T-helper 17 cell (primary cell): ENCODE results near the gene DDIAS. TPM values are rescaled to one million over a fixed set of nuclear protein-coding genes. Genes with fewer than 3 reads are reported as not detected.

Experiments
- ATAC-seq: fragments of 150-1000 bp; cut with Tn5 transposase; 2 replicates; pipeline ENCODE4 v1.10.0; 2021; ENCODE audit warnings: mild to moderate bottlenecking, moderate library complexity
- DNase-seq, 3 donors: peaks; one replicate each; pipeline versions ENCODE4 v3.0.0 to v3.0.0-alpha.2; 2020 to 2021
- H3K9me3 ChIP-seq: one replicate; pipeline ENCODE4 v1.7.0; 2013; ENCODE audit warnings: low read length, mild to moderate bottlenecking; ENCODE audit not compliant: control insufficient read depth, poor library complexity, severe bottlenecking
- H3K27ac Mint-ChIP-seq: one replicate; pipeline ENCODE4 v1.8.0; 2022; ENCODE audit warnings: mild to moderate bottlenecking, moderate library complexity, mixed read lengths
- H3K27me3 Mint-ChIP-seq: one replicate; pipeline ENCODE4 v1.8.0; 2022; ENCODE audit warnings: mixed read lengths
- H3K36me3 Mint-ChIP-seq: one replicate; pipeline ENCODE4 v1.8.0; 2022; ENCODE audit warnings: low read depth, mixed read lengths
- H3K4me1 Mint-ChIP-seq: one replicate; pipeline ENCODE4 v1.8.0; 2022; ENCODE audit warnings: mild to moderate bottlenecking, mixed read lengths
- H3K4me3 Mint-ChIP-seq: one replicate; pipeline ENCODE4 v1.8.0; 2022; ENCODE audit warnings: mild to moderate bottlenecking, moderate library complexity, mixed read lengths
- total RNA-seq, 4 donors: library from RNA in 2 of 4; stranded (reverse) in 2 of 4; gene quantifications; one replicate each; pipeline ENCODE4 v1.2.3 and lab custom pipeline; 2022 to 2026

Gene DDIAS
- total RNA-seq, 2 donors from 2014 or later, result 0.47 to 0.52 TPM

GRCh38 chr11:82867495-82868082 lies 33.9 kb upstream of the DDIAS start:
- ATAC-seq (peak; percentile 69), DNase-seq (peak; percentile 44 to 69 (median 52))
- no peaks in the 10 kb centered on the region for H3K9me3 ChIP-seq
- Mint-ChIP-seq H3K27me3 (no peaks in the 10 kb centered on the region), H3K36me3 (peaks cover under 1% of the 10 kb centered on the region), H3K4me1 (peaks cover 13% of the 10 kb centered on the region), H3K4me3 (no peak overlapping the region), H3K27ac (peak overlapping the region; percentile 43)

- Mint-ChIP-seq H3K4me3 (no peak overlapping the region), H3K4me1 (peaks cover 24% of the 10 kb centered on the region), H3K27ac (peak overlapping the region; percentile 77), H3K36me3 (peaks cover 2% of the 10 kb centered on the region), H3K27me3 (no peaks in the 10 kb centered on the region)
- ATAC-seq (no peak), DNase-seq (no peak)
- no peaks in the 10 kb centered on the region for H3K9me3 ChIP-seq
Observed at GRCh38 chr11:82869657-82870056, 31.9 kb upstream of the DDIAS start.

- H3K27ac Mint-ChIP-seq, result peak overlapping the region; percentile 1
- H3K9me3 ChIP-seq, result no peaks in the 10 kb centered on the region
- DNase-seq (no peak), ATAC-seq (no peak)
- peaks cover 2% of the 10 kb centered on the region for H3K36me3 Mint-ChIP-seq
- H3K27me3 Mint-ChIP-seq, result no peaks in the 10 kb centered on the region
- H3K4me3 Mint-ChIP-seq, result no peak overlapping the region
- H3K4me1 Mint-ChIP-seq, result peaks cover 30% of the 10 kb centered on the region
Observed at GRCh38 chr11:82871646-82872045, 29.9 kb upstream of the DDIAS start.

- Mint-ChIP-seq H3K27me3 (no peaks in the 10 kb centered on the region), H3K27ac (peak overlapping the region; percentile 69), H3K4me3 (no peak overlapping the region), H3K4me1 (peaks cover 27% of the 10 kb centered on the region), H3K36me3 (peaks cover 4% of the 10 kb centered on the region)
- DNase-seq (no peak), ATAC-seq (no peak)
- H3K9me3 ChIP-seq, result no peaks in the 10 kb centered on the region
Observed at GRCh38 chr11:82872377-82873150, 29.0 kb upstream of the DDIAS start.

GRCh38 chr11:82873919-82874333 lies 27.6 kb upstream of the DDIAS start:
- Mint-ChIP-seq H3K27me3 (no peaks in the 10 kb centered on the region), H3K36me3 (peaks cover 4% of the 10 kb centered on the region), H3K4me3 (peak overlapping the region; percentile 41), H3K27ac (peak overlapping the region; percentile 82), H3K4me1 (peaks cover 25% of the 10 kb centered on the region)
- H3K9me3 ChIP-seq, result no peaks in the 10 kb centered on the region
- no peak for DNase-seq
- ATAC-seq, result peak; percentile 84

GRCh38 chr11:82874646-82875523 lies 26.7 kb upstream of the DDIAS start:
- ATAC-seq (no peak), DNase-seq (no peak)
- Mint-ChIP-seq H3K27ac (no peak overlapping the region), H3K36me3 (peaks cover 6% of the 10 kb centered on the region), H3K4me3 (no peak overlapping the region), H3K27me3 (no peaks in the 10 kb centered on the region), H3K4me1 (peaks cover 25% of the 10 kb centered on the region)
- H3K9me3 ChIP-seq, result no peaks in the 10 kb centered on the region

GRCh38 chr11:82883853-82884252 lies 17.7 kb upstream of the DDIAS start:
- no peaks in the 10 kb centered on the region for H3K9me3 ChIP-seq
- Mint-ChIP-seq H3K27me3 (no peaks in the 10 kb centered on the region), H3K4me1 (peaks cover 6% of the 10 kb centered on the region), H3K27ac (no peak overlapping the region), H3K36me3 (peaks cover 7% of the 10 kb centered on the region), H3K4me3 (no peak overlapping the region)
- DNase-seq (no peak), ATAC-seq (no peak)

- ATAC-seq, result no peak
- no peak for DNase-seq
- H3K4me1 Mint-ChIP-seq, result peaks cover 6% of the 10 kb centered on the region
- no peaks in the 10 kb centered on the region for H3K36me3 Mint-ChIP-seq
- no peaks in the 10 kb centered on the region for H3K27me3 Mint-ChIP-seq
- H3K9me3 ChIP-seq, result no peaks in the 10 kb centered on the region
- H3K27ac Mint-ChIP-seq, result no peak overlapping the region
- no peak overlapping the region for H3K4me3 Mint-ChIP-seq
Observed at GRCh38 chr11:82889133-82890001, 12.2 kb upstream of the DDIAS start.

- ATAC-seq (no peak), DNase-seq (no peak)
- Mint-ChIP-seq H3K27me3 (no peaks in the 10 kb centered on the region), H3K27ac (no peak overlapping the region), H3K4me1 (peaks cover 6% of the 10 kb centered on the region), H3K36me3 (no peaks in the 10 kb centered on the region), H3K4me3 (no peak overlapping the region)
- H3K9me3 ChIP-seq, result no peaks in the 10 kb centered on the region
Observed at GRCh38 chr11:82890002-82890341, 11.6 kb upstream of the DDIAS start.

GRCh38 chr11:82890936-82891335 lies 10.6 kb upstream of the DDIAS start:
- ATAC-seq, result no peak
- H3K27me3 Mint-ChIP-seq, result no peaks in the 10 kb centered on the region
- no peak overlapping the region for H3K27ac Mint-ChIP-seq
- H3K9me3 ChIP-seq, result no peaks in the 10 kb centered on the region
- no peaks in the 10 kb centered on the region for H3K36me3 Mint-ChIP-seq
- H3K4me3 Mint-ChIP-seq, result no peak overlapping the region
- no peak for DNase-seq
- peaks cover 8% of the 10 kb centered on the region for H3K4me1 Mint-ChIP-seq

GRCh38 chr11:82892611-82893169 lies 8.8 kb upstream of the DDIAS start:
- Mint-ChIP-seq H3K4me3 (no peak overlapping the region), H3K27me3 (no peaks in the 10 kb centered on the region), H3K27ac (no peak overlapping the region), H3K4me1 (peaks cover 15% of the 10 kb centered on the region), H3K36me3 (peaks cover 3% of the 10 kb centered on the region)
- no peaks in the 10 kb centered on the region for H3K9me3 ChIP-seq
- no peak for ATAC-seq
- no peak for DNase-seq

GRCh38 chr11:82895437-82896091 lies 6.0 kb upstream of the DDIAS start:
- no peaks in the 10 kb centered on the region for H3K9me3 ChIP-seq
- Mint-ChIP-seq H3K27ac (no peak overlapping the region), H3K4me3 (no peak overlapping the region), H3K36me3 (peaks cover 3% of the 10 kb centered on the region), H3K4me1 (peaks cover 25% of the 10 kb centered on the region), H3K27me3 (no peaks in the 10 kb centered on the region)
- ATAC-seq, result no peak
- no peak for DNase-seq
